Esophagus squamous epithelium (tissue), 5 donors: ENCODE measurements around the gene DUS1L. TPM values are rescaled to one million over a fixed set of nuclear protein-coding genes. Genes with fewer than 3 reads are reported as not detected.

Experiments
- DNase-seq: peaks from one replicate; lab custom pipeline; 2025; lab: John Stamatoyannopoulos, UW
- H3K27ac ChIP-seq, 4 donors: fragments of 200-600 bp; sonication (generic); one replicate each; pipeline ENCODE4 v1.5.1; 2016 to 2019; ENCODE audit warnings: mild to moderate bottlenecking in 1 of 4
- H3K27me3 ChIP-seq, 4 donors: fragments of 200-600 bp; sonication (generic); 1 replicate in 3 of 4; 2 replicates in 1 of 4; pipeline versions ENCODE4 v1.5.1 to v1.6.0; 2017 to 2021; ENCODE audit warnings: antibody characterized with exemption in 1 of 4
- H3K36me3 ChIP-seq, 3 donors: fragments of 200-600 bp; sonication (generic); one replicate each; pipeline ENCODE4 v1.5.1; 2016 to 2019
- H3K4me1 ChIP-seq, 3 donors: fragments of 200-600 bp; sonication (generic); one replicate each; pipeline ENCODE4 v1.5.1; 2017 to 2019
- H3K4me3 ChIP-seq, 4 donors: fragments of 200-600 bp; sonication (generic); 1 replicate in 3 of 4; 2 replicates in 1 of 4; pipeline ENCODE4 v1.5.1; 2016 to 2019; ENCODE audit warnings: mild to moderate bottlenecking in 2 of 4, moderate library complexity in 1 of 4
- H3K9me3 ChIP-seq, 3 donors: fragments of 200-600 bp; sonication (generic); one replicate each; pipeline ENCODE4 v1.5.1; 2016 to 2019
- POLR2A ChIP-seq, 4 donors: fragments of 450-650 bp; IDR thresholded peaks; one replicate each; pipeline ENCODE4 v1.6.1; 2017; ENCODE audit warnings: antibody characterized with exemption in 4 of 4, mild to moderate bottlenecking in 4 of 4, moderate library complexity in 3 of 4
- WGBS, 2 donors: methylation state at CpG; one replicate each; pipeline ENCODE4 v1.1.5; 2018; 5-methylcytosine and 5-hydroxymethylcytosine counted together
- intact Hi-C: fragments of 100-400 bp; cut with DNase I; formaldehyde crosslinking; loops from one replicate; pipeline ENCODE4 v1.15.0; 2022
- total RNA-seq, 4 donors: library from RNA; depleted of rRNA; stranded (reverse); fragments of >200 nt; gene quantifications; one replicate each; pipeline ENCODE4 v1.1.0, GENCODE V29; 2016
- TF ChIP-seq, protein P1 (sequence below), 6 experiments: fragments of 450-650 bp in 4 of 6; fragments of 200-600 bp in 2 of 6; sonication (generic) in 2 of 6; IDR thresholded peaks; one replicate each; pipeline ENCODE4 v1.5.1; 2016 to 2019; ENCODE audit warnings: antibody characterized with exemption in 6 of 6, mild to moderate bottlenecking in 4 of 6, moderate library complexity in 4 of 6
- donor health status: DM: yes; HTN: yes; CAD: no.

Gene DUS1L
- total RNA-seq, 4 donors from 2014 or later, result 53.3 to 125 (median 105) TPM

DNA sequence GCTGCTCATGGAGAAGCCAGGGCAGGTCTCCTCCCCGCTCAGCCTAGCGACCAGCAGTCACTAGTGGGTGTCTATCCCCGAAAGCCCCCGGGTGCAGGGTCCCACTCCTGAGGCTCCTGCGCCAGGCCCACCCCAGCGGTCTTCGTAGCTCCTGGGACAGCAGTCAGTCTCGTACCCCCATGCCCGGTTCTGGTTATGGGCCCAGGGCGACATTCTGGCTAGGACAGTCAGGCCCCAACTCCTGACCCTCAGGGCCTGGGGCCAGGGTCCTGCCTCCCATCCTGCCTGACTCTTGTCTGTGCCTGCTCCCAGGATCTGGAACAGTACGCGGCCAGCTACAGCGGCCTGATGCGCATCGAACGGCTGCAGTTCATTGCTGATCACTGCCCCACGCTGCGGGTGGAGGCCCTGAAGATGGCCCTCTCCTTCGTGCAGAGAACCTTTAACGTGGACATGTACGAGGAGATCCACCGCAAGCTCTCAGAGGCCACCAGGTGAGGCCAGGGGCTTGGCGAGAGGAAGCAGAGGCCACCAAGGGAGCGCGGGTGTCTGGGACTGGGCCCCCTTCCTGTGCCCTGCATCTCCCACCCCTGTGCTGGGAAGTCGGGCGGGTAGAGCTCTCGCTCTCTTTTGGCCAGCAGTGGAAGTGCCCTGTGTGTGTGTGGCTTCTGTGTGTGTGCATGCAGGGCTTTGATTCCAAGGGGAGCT, 11.9 kb downstream of the DUS1L start:
- no peaks in the 10 kb centered on the region for H3K27me3 ChIP-seq
- TF ChIP-seq, protein P1, sequence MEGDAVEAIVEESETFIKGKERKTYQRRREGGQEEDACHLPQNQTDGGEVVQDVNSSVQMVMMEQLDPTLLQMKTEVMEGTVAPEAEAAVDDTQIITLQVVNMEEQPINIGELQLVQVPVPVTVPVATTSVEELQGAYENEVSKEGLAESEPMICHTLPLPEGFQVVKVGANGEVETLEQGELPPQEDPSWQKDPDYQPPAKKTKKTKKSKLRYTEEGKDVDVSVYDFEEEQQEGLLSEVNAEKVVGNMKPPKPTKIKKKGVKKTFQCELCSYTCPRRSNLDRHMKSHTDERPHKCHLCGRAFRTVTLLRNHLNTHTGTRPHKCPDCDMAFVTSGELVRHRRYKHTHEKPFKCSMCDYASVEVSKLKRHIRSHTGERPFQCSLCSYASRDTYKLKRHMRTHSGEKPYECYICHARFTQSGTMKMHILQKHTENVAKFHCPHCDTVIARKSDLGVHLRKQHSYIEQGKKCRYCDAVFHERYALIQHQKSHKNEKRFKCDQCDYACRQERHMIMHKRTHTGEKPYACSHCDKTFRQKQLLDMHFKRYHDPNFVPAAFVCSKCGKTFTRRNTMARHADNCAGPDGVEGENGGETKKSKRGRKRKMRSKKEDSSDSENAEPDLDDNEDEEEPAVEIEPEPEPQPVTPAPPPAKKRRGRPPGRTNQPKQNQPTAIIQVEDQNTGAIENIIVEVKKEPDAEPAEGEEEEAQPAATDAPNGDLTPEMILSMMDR (IDR thresholded peaks at IDR 0.05), result no peak
- TF ChIP-seq POLR2A (IDR thresholded peaks at IDR 0.05), result no peak
- no peak for DNase-seq
- H3K9me3 ChIP-seq, result no peaks in the 10 kb centered on the region
- H3K4me3 ChIP-seq, result peak overlapping the region in 1 of 4 donors; percentile 83
- intact Hi-C loops, result no loop called here
- peaks cover 28 to 51% (median 36%) of the 10 kb centered on the region in 3 donors for H3K4me1 ChIP-seq
- no peak overlapping the region for H3K27ac ChIP-seq
- 95 to 96% methylated on average over 8 to 12 of the region's 28 CpGs for WGBS, 2 donors
- peaks cover 37 to 74% (median 40%) of the 10 kb centered on the region in 3 donors for H3K36me3 ChIP-seq

DNA sequence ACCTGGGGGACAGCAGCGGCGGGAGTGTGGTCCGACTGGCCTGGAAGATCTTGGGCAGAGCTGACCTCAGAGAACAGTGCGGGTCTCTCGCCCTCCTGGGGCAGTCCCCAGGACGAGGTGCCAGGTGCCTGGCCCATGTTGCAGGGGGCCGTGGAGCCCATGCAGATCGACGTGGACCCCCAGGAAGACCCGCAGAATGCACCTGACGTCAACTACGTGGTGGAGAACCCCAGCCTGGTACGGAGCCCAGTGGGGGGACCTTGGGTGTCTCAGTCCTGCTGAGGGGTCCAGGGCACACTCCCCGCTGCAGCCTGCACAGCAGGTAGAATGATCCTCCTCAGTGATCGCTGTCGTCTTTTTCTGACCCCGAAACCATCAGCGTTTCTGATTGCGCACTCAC, 12.5 kb downstream of the DUS1L start:
- DNase-seq, result no peak
- Histone ChIP-seq H3K27me3 (no peaks in the 10 kb centered on the region), H3K9me3 (no peaks in the 10 kb centered on the region), H3K36me3 (peaks cover 34 to 74% (median 36%) of the 10 kb centered on the region in 3 donors), H3K4me1 (peaks cover 28 to 51% (median 36%) of the 10 kb centered on the region in 3 donors), H3K27ac (peak overlapping the region in 1 of 4 donors; percentile 70), H3K4me3 (peak overlapping the region; percentile 72 to 83 (median 80))
- intact Hi-C loops, result no loop called here
- TF ChIP-seq, protein P1 (IDR thresholded peaks at IDR 0.05), result no peak
- TF ChIP-seq POLR2A (IDR thresholded peaks at IDR 0.05), result no peak
- WGBS, 2 donors, result 79 to 94% methylated on average over 6 to 12 of the region's 19 CpGs

GRCh38 chr17:82052638-82053059, 13.0 kb downstream of the DUS1L start:
- peak overlapping the region in 3 of 4 donors; percentile 70 to 88 (median 86) for H3K27ac ChIP-seq
- no peaks in the 10 kb centered on the region for H3K27me3 ChIP-seq
- no peak for DNase-seq
- intact Hi-C loops, result no loop called here
- peaks cover 28 to 51% (median 36%) of the 10 kb centered on the region in 3 donors for H3K4me1 ChIP-seq
- 27 to 32% methylated on average over 3 of the region's 19 CpGs for WGBS, 2 donors
- H3K9me3 ChIP-seq, result no peaks in the 10 kb centered on the region
- H3K36me3 ChIP-seq, result peaks cover 32 to 74% (median 34%) of the 10 kb centered on the region in 3 donors
- H3K4me3 ChIP-seq, result peak overlapping the region; percentile 72 to 83 (median 80)
- TF ChIP-seq POLR2A (IDR thresholded peaks at IDR 0.05), result no peak
- TF ChIP-seq, protein P1 (IDR thresholded peaks at IDR 0.05), result no peak

DNA sequence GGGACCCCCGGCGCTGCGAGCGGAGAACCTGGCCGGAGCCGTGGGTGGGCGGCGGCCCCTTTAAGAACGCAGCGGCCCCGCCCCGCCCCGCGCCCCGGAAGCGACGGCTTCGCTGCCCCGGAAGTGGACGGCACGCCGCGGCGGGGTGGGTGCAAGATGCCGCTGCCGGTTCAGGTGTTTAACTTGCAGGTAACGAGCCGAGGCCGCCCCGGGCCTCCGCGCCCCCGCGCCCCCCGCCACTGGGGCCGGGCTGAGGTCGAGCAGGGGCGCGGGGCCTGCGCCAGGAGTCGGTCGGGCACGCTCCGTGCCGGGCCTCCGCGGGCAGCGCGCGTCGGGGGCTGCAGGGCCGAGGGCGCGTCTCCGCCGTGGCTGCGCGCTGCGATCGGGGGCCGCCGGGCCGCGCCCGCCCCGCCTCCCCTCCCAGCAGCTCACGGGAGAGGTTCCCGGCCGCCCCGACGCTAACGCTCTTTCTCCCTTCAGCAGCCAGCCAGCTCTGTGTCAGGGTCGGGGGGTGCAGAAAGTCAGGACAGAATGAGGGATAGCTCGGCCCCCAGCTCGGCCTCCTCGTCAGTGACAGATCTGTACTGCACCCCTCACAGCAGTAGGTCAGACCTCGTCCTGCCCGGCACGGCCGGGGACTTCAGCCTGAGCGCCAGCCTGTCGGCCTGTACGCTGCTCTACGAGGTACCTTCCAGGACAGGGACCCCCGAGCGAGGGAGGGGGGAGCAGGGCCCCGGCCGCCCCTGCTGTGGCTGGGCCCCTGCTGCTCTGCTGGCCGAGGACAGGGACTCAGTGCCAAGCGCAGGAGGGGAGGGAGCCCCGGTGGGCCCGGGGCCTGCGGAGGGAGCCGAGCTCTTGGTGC, 13.6 kb downstream of the DUS1L start, which contains the start of the genes GPS1 and RFNG:
TSS of gene GPS1 (plus strand) at position 123 of the 862 bp plus-strand sequence. CDS start at position 157, 34 bp downstream.
TSS of gene RFNG (minus strand) at position 36 of the 862 bp plus-strand sequence. CDS start 45 bp downstream, outside the sequence.
- intact Hi-C loops, result no loop called here
- peak within 1 kb of the TSS; percentile 77 to 88 (median 86) for H3K27ac ChIP-seq
- H3K4me1 ChIP-seq, result peaks cover 28 to 51% (median 36%) of the 10 kb centered on the region in 3 donors
- no CpG with 5 or more reads among the region's 94 CpGs for WGBS, 2 donors
- TF ChIP-seq, protein P1 (IDR thresholded peaks at IDR 0.05), result no peak
- peak in 2 of 4 donors; percentile 22 to 27 for TF ChIP-seq POLR2A (IDR thresholded peaks at IDR 0.05)
- H3K36me3 ChIP-seq, result peaks cover 26 to 74% (median 33%) of the 10 kb centered on the region in 3 donors
- H3K27me3 ChIP-seq, result no peaks in the 10 kb centered on the region
- H3K9me3 ChIP-seq, result no peaks in the 10 kb centered on the region
- peak within 1 kb of the TSS; percentile 72 to 83 (median 80) for H3K4me3 ChIP-seq
- no peak for DNase-seq
